ENCODE results near the gene RBPJ.
"Not testable (repeated sequence)": the region's sequence is repeated elsewhere in the genome, so short reads cannot be mapped to it uniquely, and the experiment has no call there.

RBPJ gene

DNA sequence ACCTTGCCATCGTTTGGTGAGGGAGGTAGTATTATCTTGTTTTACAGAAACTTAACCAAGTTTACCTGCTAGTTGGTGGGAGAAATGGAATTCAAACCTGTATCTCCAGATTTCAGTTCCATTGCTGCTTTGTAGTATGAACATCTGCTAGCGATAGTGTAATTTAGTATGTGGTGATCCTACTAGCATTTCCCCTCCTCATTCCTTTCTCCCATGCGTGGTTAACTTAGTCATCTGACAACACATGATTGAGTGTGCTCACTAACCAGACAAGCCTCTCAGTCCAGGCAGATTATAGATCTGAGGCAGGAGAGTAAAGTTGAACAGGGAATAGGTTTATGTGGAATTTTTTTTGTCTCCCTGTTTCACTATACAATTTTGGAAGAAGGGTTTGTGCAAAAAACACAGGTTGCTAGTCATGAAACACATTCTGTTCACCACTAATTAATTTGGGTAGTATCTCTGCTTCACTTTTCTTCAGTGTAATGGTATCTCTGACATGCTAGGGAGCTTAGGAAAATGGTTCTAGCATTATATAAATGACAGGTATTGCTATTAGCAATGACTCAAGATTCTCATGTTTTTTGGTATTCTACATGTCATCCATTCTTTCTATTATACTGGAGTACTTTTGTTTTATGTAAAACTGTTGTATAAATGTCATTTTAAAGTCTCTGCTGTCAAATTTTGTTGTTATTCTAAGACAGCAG lies 21.7 kb downstream of the RBPJ start:
- DNase-seq (ENCODE audit: low read depth), result peak; percentile 53

DNA sequence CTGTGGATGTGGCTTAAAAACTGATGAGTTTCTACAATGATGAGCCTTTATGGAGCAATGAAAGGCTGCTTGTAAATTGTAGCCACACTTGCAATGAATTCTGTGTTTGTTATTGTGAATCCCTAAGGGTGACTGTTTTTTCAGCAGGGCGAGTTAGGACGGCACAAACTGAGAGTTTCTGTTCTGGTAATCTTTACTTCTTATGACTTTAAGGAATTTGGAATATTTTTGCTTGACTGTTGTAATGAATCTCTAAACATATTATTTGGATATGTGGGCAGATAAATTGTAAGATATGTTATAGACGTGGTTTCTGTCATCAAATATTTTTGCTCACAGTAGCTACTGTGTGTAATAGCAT lies 22.2 kb downstream of the RBPJ start:
- DNase-seq (ENCODE audit: low read depth), result no peak

DNA sequence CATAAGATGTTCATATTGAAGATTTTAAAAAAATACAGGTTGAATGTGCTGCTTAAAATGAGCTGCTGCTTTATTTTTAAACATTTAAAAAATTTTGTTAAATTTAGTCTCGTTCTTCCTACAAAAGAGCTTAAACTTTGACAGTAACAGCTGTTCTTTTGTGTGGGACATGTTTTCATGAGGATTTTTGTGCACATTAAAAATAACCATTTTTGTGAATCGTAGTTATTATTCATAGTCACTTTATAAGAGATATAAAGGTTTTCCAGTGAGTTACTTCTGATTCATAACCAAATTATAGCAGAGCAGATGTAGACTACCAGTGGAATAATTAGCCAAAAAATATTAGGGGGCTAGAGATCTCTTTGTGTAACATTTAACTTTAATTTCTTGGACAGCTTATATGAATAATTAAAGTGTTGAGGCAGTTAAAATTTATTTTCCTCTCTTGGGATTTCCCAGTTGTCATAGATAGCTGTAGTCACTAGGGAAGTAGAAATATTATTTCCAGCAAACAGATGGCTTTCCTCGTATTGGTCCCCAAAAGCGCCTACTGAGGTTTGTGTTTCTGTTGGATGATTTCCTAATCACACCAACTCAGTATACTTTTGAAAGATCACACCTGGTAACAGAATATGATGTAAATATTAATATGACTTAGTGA lies 24.2 kb downstream of the RBPJ start:
- no peak for DNase-seq (ENCODE audit: low read depth)

DNA sequence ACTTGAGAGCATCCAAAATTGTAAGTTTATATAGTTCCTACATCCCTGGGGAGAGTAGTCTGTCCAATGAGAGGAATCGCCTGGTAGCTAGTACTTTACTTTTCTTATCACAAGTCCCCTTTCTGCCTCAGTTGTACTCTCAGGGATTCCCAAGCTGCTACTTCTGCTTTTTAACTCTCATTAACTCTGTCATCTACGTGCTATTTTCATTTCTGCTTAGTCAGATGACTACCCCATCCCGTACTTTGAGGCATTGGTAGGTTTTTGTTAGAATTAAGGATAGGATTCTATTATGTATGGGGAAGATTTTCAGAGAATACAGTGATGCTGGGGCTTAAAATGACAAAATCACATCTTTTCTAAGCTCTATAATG lies 24.7 kb downstream of the RBPJ start:
- no peak for DNase-seq (ENCODE audit: low read depth)

DNA sequence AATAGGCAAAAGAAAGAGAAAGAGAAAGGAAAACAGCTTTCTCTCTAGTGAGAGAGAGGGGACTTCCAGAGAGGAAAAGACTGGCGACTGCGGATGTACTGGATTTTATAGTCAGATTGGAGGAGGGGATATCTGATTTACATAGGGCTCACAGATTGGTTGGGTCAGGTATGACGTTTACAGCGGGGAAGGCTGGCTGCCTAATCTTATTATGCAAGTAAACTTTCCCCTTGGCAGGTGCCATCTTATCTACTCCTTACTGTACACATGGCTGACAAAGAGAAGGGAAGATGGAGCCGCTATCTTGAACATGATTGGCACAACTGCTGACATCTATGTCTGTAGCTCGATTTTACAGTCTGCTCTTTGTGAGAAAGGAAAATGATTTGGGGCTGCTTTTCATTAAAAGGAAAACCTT lies 25.4 kb downstream of the RBPJ start:
- no peak for DNase-seq (ENCODE audit: low read depth)

DNA sequence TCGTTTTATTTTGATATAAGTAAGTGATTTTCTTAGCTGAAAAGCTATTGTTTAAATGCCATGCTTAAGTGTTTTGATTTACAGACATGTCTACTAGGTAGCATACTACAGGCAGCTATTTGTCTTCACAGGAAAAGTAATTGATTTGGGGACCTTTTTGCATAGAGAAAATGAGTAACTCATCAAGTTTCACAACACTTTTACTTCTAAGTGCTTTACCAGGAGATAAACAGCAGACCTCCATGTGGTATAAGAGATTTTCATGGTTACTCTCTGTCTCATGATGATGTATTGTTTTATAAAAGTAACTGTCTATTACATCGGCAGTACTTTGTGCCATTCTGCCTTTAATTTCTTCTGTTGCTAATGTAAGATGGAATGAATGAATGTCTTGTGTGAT lies 28.7 kb downstream of the RBPJ start:
- DNase-seq (ENCODE audit: low read depth), result no peak

DNA sequence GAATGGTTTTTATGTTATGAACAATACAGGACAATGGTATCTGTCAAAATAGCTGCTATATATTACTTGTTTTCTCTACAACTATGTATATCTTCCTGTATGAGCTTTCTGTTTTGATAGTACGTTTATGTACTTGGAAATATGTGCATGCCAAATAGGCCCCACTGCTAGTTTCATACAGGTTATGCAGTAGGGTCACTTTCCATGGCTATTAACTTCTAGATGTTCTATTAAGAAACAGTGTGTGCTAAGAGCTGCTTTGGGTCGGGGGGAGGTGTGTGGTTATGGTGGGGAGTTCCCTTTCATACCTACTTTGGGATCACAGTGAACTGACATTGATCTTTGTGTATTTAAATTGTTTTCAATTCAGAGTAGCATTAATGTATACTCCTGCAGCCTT lies 30.9 kb downstream of the RBPJ start:
- DNase-seq (ENCODE audit: low read depth), result no peak

DNA sequence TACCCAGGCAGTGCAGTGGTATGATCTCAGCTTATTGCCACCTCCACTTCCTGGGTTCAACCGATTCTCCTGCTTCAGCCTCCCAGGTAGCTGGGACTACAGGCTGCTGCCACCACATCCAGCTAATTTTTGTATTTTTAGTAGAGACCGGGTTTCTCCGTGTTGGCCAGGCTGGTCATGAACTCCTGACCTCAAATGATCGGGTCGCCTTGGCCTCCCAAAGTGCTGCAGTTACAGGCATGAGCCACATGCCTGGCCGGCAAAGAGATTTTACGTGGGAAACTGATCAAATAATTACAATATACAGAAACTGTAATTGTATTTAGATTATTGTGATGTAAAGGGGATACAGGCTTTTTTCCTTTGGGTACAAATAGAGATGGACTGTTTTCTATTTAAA lies 33.7 kb downstream of the RBPJ start:
- no peak for DNase-seq (ENCODE audit: low read depth)

DNA sequence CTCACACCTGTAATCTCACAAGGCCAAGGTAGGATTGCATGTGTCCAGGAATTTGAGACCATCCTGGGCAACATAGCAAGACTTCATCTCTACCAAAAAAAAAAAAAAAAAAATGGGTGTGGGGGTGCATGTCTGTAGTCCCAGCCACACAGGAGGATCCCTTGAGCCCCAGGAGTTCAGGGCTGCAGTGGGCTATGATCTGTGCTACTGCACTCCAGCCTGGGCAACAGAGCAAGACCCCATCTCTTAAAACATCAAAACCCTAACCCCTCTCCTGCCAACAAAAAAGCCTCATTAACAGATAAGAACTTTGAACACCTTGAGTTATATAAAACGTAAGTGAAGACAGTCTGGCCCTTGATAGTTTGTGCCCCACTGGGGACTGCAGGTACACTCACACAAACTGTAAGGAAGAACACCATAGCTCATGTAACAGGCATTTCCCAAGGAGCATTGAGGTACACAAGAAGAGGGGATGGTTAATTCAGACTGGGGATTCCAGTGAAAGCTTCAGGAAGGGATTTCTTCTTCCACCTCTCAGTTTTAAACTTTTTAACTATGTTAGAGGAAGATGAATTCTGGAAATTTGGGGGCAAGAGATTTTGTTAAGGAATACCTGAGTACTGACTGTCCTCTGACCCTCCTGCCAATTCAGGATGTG lies 34.7 kb downstream of the RBPJ start:
- DNase-seq (ENCODE audit: low read depth), result no peak

DNA sequence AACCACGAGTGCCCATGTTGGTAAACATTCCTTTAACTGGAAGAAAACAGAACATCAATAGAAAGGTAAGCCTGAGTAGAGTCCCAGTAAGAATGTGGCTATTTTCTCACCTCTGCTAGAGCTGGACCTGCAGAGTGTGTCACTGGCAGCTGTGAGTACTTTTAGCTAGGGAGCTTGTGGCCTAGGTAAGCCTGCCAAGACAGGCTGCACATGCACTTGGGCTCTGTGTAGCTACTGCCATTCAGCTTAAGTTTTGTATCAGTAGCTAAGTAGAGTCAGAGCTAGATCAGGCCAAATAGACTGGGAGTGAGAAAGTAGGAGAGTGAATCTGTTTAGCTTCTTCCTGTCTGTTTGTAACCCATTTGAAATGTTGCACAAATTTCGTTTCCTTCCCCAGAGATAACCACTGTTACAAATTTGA lies 35.3 kb downstream of the RBPJ start:
- no peak for DNase-seq (ENCODE audit: low read depth)

DNA sequence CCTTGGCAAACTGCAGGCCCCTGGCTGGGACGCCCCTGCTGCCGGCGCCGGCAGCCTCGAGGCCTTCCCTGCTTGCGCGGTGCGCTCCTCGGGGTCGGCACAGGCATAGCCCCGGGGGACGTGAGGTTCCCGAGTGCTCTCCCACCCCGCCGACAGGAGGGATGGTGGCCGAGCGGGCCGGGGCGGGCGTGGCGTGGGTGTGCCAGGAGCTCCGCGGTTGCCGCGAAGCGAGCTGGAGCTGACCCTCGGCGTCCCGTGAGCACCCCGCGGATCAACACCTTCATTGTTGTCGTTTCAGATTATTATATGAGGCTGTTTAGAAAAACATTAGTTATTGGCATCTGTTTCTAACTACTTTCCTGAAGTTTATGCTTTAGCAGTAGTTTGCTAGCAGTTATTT lies 38.7 kb downstream of the RBPJ start:
- not testable (repeated sequence) for DNase-seq (ENCODE audit: low read depth)

DNA sequence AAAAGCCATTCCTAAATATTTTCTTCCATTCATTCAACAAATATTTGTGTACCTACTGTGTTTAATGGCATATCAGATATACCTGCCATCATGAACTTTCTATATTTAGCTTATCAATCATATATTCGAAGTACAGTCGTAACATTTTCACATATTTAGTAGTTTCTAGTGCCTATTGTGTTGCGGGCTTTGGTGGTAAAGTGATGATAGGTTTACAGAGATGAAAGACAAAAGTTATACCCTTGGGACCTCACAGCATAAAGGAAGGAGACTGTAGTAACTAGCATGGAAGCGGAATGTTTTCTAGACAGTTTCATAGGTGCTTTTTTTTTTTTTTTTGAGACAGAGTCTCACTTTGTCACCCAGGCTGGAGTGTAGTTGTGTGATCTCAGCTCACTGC lies 39.5 kb downstream of the RBPJ start:
- no peak for DNase-seq (ENCODE audit: low read depth)

DNA sequence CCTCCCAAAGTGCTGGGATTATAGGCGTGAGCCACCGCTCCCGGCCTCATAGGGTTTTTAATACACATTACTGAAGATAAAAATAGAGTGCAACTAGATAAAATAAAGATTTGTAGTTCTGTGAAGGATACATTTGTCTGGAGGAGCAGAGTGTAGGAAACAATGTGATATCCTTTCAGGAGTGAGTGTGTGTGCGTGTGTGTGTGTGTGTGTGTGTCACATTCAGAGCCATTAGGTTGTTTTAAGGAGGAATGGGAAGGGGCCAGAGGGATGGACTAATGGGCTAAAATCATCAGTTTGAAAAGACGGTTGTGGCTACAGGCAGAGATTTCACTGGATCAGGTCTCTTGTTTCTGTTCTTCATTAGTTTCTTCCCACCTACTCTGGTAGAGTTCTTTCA lies 40.0 kb downstream of the RBPJ start:
- no peak for DNase-seq (ENCODE audit: low read depth)

DNA sequence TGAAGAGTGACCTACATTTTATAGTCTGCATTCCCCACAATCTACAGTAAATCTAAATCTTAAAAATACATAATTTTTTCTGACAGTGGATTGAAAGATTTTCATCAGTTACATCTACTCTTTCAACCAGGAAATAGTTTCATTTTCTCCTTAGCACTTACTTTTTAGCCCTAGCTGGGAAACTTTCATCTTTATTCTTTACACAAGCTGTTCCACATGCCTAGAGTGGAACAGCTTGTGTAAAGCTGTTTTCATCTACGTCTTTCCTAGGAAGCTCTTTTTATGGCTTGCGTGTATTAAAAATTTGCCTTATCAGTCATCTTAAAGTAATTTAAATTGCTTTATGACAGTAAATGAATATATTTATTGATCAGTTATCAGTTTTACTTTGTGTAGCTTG lies 40.5 kb downstream of the RBPJ start:
- no peak for DNase-seq (ENCODE audit: low read depth)

DNA sequence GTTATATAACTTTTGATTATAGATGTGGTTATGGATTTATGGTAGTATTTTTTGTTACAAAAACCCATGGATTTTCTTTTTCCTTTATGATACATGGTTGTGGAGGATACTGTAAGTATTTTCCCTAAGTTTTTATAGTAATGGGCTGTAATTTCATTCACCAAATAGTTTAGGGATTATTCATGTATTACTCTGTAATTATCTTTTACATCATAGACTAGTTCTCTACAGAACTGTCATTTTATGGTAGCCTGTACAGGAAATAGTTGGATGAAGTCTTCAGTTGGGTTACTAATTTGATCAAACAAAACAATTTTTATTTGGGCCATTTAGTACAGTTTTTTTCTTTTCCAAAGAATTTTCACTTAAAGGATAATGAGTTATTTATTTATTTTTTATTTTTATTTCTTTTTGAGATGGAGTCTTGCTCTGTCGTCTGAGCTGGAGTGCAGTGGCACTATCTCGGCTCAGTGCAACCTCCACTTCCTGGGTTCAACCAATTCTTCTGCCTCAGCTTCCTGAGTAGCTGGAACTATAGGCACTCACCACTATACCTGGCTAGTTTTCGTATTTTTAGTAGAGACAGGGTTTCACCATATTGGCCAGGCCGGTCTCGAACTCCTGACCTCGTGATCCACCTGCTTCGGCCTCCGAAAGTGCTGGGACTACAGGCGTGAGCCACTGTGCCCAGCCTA lies 42.1 kb downstream of the RBPJ start:
- no peak for DNase-seq (ENCODE audit: low read depth)

DNA sequence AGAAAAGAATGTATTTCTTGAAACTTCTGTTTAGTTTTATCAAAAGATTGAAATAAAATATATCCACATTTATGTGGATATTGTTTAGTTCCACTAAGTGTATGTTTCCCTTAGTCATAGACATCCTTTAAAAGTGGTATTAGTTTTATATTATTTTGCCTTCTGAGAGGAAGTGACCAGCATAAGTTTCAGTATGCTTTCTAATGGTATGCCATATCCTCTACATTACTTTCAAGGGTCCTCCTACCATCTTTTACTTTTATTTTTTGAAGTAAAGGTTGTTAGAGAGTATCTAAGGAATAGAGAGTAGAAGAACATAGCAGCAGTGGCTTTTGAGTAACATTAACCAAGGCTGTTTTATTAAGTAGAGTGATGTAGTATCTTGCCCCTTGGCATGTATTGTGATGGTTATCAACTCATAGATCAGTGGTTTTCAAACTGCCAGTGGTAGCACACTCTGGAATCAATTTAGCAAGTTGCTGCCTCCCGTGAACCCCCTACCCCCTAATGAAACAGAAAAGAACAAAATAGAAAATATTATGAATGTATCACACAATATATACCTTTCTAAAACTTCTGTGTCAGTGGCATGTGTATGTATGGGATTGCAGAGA lies 44.8 kb downstream of the RBPJ start:
- DNase-seq (ENCODE audit: low read depth), result no peak

DNA sequence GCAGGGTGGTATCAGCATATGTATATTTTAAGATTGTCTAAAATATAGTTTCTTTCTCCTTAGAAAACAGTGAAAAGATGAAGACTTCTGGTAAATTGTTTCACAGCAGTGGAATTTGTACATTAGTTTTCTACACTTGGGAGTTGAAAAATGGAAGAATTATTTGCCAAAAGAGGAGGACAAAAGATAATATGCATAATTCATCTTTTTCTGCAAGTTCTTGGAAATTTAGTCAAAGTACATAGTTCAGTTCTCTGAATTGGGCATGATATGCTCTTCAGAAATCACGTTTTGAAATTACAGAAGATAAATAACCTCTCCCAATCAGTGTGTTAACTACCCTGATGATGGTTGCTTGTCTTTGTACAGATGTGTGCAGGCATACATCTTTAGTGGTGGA lies 47.0 kb downstream of the RBPJ start:
- no peak for DNase-seq (ENCODE audit: low read depth)

DNA sequence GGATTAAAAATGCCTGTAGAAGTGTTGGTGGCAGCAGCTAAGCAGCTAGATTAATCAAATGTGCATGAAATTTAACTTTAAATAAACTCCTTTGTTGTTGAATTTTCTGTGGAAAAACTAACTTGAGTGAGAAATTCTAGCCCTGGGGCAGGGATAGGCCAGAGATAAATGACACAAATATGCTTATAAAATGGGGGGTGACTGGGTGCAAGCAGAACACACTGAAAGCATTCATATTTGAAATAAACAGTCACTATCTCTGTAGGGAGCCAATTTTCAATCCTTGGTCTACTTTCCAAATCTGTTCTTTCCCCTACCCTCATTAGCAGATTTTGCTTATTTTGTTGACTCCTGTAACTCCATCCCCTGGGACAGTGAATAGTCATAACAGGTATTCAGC lies 47.9 kb downstream of the RBPJ start:
- DNase-seq (ENCODE audit: low read depth), result no peak

DNA sequence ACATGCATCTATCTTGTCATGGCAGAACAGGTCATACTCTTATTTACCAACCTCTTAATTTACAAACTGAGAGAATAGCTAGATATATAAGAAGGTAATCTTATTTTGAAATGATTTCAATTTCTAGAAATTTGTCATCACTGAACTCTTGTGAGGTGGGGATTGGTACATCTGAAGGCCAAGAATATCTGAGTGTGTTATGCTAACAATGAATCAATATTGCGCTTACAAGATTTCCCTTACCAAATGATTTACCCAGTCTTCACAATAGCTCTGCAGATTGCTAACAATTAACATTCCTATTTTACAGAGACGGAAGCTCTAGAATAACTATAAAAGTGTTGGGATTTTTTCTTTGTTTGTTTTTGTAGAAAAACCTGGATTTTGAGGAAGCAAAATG lies 48.3 kb downstream of the RBPJ start:
- no peak for DNase-seq (ENCODE audit: low read depth)

DNA sequence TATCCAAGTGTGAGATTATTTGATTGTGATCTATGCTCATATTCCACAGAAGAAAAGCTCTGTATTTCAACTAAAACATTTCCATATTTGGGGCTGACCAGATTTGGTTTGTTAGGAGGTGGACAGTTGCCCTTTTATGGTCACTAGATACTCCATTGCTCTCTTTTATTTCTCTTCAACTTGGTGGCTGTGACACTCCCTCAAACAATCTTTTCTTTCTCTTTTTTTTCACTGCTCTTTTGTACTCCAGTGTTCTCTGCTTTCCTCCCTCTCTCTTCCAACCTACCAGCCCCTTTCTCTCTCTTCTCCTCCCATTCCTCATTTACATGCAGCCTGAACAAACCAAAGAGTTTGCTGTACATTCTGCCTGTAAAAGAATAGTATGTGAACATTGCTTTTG lies 48.8 kb downstream of the RBPJ start:
- DNase-seq (ENCODE audit: low read depth), result no peak

DNA sequence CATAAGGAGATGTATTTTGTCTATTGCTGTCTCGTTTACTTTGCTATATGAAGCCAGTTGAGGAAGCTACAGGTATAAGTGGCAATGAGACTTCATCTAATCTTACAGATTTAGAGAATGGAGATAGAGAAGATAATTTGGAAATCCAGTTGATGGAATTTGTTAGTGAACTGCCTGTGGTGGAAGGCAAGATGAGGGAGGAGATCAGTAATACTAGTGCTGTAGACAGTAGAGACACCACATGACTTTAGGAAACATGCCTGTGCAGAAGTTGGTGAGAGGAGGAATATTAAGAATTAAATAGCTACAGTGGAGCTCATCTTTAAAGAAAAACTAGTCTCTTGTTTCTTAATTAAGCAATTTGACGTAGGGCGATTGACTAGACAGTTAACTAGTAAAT lies 51.3 kb downstream of the RBPJ start:
- no peak for DNase-seq (ENCODE audit: low read depth)

DNA sequence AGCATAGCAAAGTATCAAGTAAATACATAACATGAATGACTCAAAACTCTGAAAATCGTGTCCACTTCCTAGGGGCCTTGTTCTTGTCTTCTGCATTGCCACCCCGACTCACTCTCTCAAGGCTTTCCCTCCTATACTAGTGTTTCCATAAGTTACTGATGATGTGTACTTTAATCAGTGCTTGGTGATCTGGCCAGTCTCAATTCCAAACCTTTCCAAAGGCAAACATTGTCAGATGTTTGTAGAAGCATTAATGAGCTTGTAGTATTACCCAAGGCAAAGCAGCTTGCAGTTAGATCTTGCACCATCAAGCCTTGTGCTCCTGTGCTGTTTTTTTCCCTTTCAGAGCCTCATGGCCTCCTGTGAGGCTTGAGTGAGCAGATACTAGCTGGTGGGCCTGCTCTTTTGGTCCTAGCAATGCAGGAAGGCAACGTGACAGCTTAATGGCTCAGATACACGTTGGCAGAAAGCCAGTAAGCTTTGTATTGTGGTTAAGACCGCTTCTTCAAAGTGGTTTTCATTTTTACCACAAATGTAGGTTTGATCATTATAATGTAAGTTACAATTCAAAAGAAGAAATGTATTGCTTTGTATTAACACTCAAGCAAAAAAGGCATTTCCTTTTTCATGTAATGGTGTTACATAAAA lies 51.8 kb downstream of the RBPJ start:
- peak; percentile 9 for DNase-seq (ENCODE audit: low read depth)
